ENCODE measurements around the gene POU6F1. TPM values are rescaled to one million over a fixed set of nuclear protein-coding genes. Genes with fewer than 3 reads are reported as not detected.

Gene POU6F1
- polyA plus RNA-seq, 1 donor from 2014 or later = 12.4 TPM

GRCh38 chr12:51216642-51217041, 1.2 kb downstream of the POU6F1 start:
- Histone ChIP-seq H3K9me3 (ENCODE audit: low read length) (no peaks in the 10 kb centered on the region), H3K36me3 (ENCODE audit: insufficient read depth, low read length) (no peaks in the 10 kb centered on the region), H2AFZ (ENCODE audit: low read depth, low read length) (peak overlapping the region; percentile 10), H3F3A (ENCODE audit: insufficient read depth, low read length, poor library complexity, severe bottlenecking) (no peaks in the 10 kb centered on the region), H3K27ac (ENCODE audit: low read length) (peak overlapping the region; percentile 44), H3K4me2 (ENCODE audit: low read length) (peak overlapping the region; percentile 90), H3K79me2 (replicated peaks; ENCODE audit: insufficient read depth, low read length) (peaks cover 19% of the 10 kb centered on the region), H3K4me3 (ENCODE audit: low read length) (peak overlapping the region; percentile 86), H3K27me3 (ENCODE audit: insufficient read depth, low read depth, low read length) (no peaks in the 10 kb centered on the region), H3K9me2 (ENCODE audit: insufficient read depth, low read length) (no peaks in the 10 kb centered on the region), H4K20me1 (ENCODE audit: insufficient read depth) (no peaks in the 10 kb centered on the region), H3K9ac (ENCODE audit: low read length) (peak overlapping the region; percentile 88)
- TF ChIP-seq RAD21 (conservative IDR thresholded peaks at IDR 0.05) (no peak), CTCF (IDR thresholded peaks at IDR 0.05; ENCODE audit: poor library complexity, severe bottlenecking) (no peak), POLR2AphosphoS5 (IDR thresholded peaks at IDR 0.05) (no peak), SMC3 (conservative IDR thresholded peaks at IDR 0.05; ENCODE audit: poor library complexity) (no peak), MXI1 (conservative IDR thresholded peaks at IDR 0.05; ENCODE audit: poor library complexity, severe bottlenecking) (no peak), EZH2 (IDR thresholded peaks at IDR 0.05; ENCODE audit: borderline replicate concordance, insufficient read depth, low read length, poor library complexity, severe bottlenecking) (no peak), REST (IDR thresholded peaks at IDR 0.05; ENCODE audit: borderline replicate concordance) (no peak), TAF1 (IDR thresholded peaks at IDR 0.05; ENCODE audit: low read depth) (no peak), EP300 (conservative IDR thresholded peaks at IDR 0.05; ENCODE audit: poor library complexity, severe bottlenecking) (no peak)

- Histone ChIP-seq H2AFZ (ENCODE audit: low read depth, low read length) (no peak overlapping the region), H3K9me2 (ENCODE audit: insufficient read depth, low read length) (no peaks in the 10 kb centered on the region), H4K20me1 (ENCODE audit: insufficient read depth) (no peaks in the 10 kb centered on the region), H3K36me3 (ENCODE audit: insufficient read depth, low read length) (no peaks in the 10 kb centered on the region), H3K27ac (ENCODE audit: low read length) (no peak overlapping the region), H3K27me3 (ENCODE audit: insufficient read depth, low read depth, low read length) (no peaks in the 10 kb centered on the region), H3K9me3 (ENCODE audit: low read length) (no peaks in the 10 kb centered on the region), H3K9ac (ENCODE audit: low read length) (no peak overlapping the region), H3F3A (ENCODE audit: insufficient read depth, low read length, poor library complexity, severe bottlenecking) (no peaks in the 10 kb centered on the region), H3K4me2 (ENCODE audit: low read length) (no peak overlapping the region), H3K4me3 (ENCODE audit: low read length) (no peak overlapping the region), H3K79me2 (replicated peaks; ENCODE audit: insufficient read depth, low read length) (peaks cover 19% of the 10 kb centered on the region)
- no peak for TF ChIP-seq RAD21 (conservative IDR thresholded peaks at IDR 0.05)
- no peak for TF ChIP-seq SMC3 (conservative IDR thresholded peaks at IDR 0.05; ENCODE audit: poor library complexity)
- no peak for TF ChIP-seq REST (IDR thresholded peaks at IDR 0.05; ENCODE audit: borderline replicate concordance)
- no peak for TF ChIP-seq EP300 (conservative IDR thresholded peaks at IDR 0.05; ENCODE audit: poor library complexity, severe bottlenecking)
- no peak for TF ChIP-seq MXI1 (conservative IDR thresholded peaks at IDR 0.05; ENCODE audit: poor library complexity, severe bottlenecking)
- TF ChIP-seq CTCF (IDR thresholded peaks at IDR 0.05; ENCODE audit: poor library complexity, severe bottlenecking) = no peak
- TF ChIP-seq POLR2AphosphoS5 (IDR thresholded peaks at IDR 0.05) = no peak
Measured at GRCh38 chr12:51214895-51215294, 3.0 kb downstream of the POU6F1 start.

All from neural cell (in vitro differentiated cells).